Measurements from ENCODE around the gene FMNL3.
"Not testable (repeated sequence)": the region's sequence is repeated elsewhere in the genome, so short reads cannot be mapped to it uniquely, and the experiment has no call there.

Gene FMNL3

GRCh38 chr12:49707128-49707811 lies at the start of gene FMNL3:
TSS of gene FMNL3 (minus strand) at chr12:49707405. CDS start at chr12:49707180, 225 bp downstream.
- DNase-seq = peak; percentile 78 to 94

GRCh38 chr12:49750996-49751393 lies 43.8 kb upstream of the FMNL3 start:
- DNase-seq = no peak

- no peak for DNase-seq
Observed at GRCh38 chr12:49750027-49750995, 43.1 kb upstream of the FMNL3 start.

- DNase-seq = no peak
Observed at GRCh38 chr12:49748800-49749199, 41.6 kb upstream of the FMNL3 start.

GRCh38 chr12:49748306-49748705 lies 41.1 kb upstream of the FMNL3 start:
- DNase-seq = no peak

- no peak for DNase-seq
Observed at GRCh38 chr12:49744363-49744885, 37.2 kb upstream of the FMNL3 start.

GRCh38 chr12:49741882-49742620 lies 34.8 kb upstream of the FMNL3 start:
- DNase-seq = peak in 1 of 2 donors; percentile 98

- DNase-seq = peak; percentile 98 to 100
Observed at GRCh38 chr12:49740930-49741881, 34.0 kb upstream of the FMNL3 start, which contains the start of gene TMBIM6. TSS of gene TMBIM6 (plus strand) at chr12:49741557. CDS start at chr12:49752494, 10,937 bp downstream.

GRCh38 chr12:49740277-49740676 lies 33.1 kb upstream of the FMNL3 start:
- DNase-seq = not testable (repeated sequence)

GRCh38 chr12:49738721-49739120 lies 31.5 kb upstream of the FMNL3 start:
- not testable (repeated sequence) for DNase-seq

GRCh38 chr12:49734900-49735299 lies 27.7 kb upstream of the FMNL3 start:
- DNase-seq = not testable (repeated sequence)

- no peak for DNase-seq
Observed at GRCh38 chr12:49733219-49734017, 26.2 kb upstream of the FMNL3 start.

- no peak for DNase-seq
Observed at GRCh38 chr12:49730568-49731101, 23.4 kb upstream of the FMNL3 start.

- DNase-seq = no peak
Observed at GRCh38 chr12:49730050-49730449, 22.8 kb upstream of the FMNL3 start.

- no peak for DNase-seq
Observed at GRCh38 chr12:49728446-49728845, 21.2 kb upstream of the FMNL3 start.

- DNase-seq = not testable (repeated sequence)
Observed at GRCh38 chr12:49721355-49721754, 14.2 kb upstream of the FMNL3 start.

- DNase-seq = no peak
Observed at GRCh38 chr12:49720214-49720613, 13.0 kb upstream of the FMNL3 start.

- DNase-seq = not testable (repeated sequence)
Observed at GRCh38 chr12:49717800-49718199, 10.6 kb upstream of the FMNL3 start.

- no peak for DNase-seq
Observed at GRCh38 chr12:49716553-49716952, 9.3 kb upstream of the FMNL3 start.

- DNase-seq = not testable (repeated sequence)
Observed at GRCh38 chr12:49713952-49714351, 6.7 kb upstream of the FMNL3 start.
